GM19395 (cell line): ENCODE results near the gene TMPRSS11A.

ENCODE experiments used
- ATAC-seq: cut with Tn5 transposase; IDR thresholded peaks from one replicate; pipeline ENCODE4 v1.9.1; 2021; ENCODE audit warnings: mild to moderate bottlenecking, moderate library complexity; ENCODE audit not compliant: unreplicated experiment

TMPRSS11A gene

DNA sequence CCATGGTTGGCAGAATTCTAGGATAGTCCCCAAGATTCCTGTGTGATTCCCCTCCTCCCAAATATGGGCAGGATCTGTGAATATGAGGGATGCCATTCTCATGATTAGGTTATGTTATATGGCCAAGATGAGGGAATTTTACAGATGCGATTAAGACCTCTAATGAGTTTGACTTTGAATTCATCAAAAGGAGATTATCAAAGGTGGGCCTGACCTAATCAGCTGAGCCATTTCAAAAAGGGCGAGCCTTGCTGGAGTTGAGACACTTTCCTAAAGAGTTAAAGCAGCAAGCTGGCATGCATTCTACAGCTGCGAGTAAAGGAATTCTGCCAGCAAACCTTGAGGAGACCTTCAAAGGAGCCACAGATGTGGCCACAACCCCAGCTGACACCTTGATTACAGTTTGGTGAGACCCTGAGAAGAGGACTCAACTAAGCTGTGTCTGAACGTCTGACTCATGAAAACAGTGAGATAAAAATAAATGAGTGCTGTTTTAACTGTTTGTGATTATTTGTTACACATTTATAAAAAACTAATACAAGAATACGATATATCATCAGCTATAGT is 47.8 kb downstream of the TMPRSS11A start:
- ATAC-seq = no peak

- no peak for ATAC-seq
Measured at GRCh38 chr4:67912080-67912479, 51.2 kb downstream of the TMPRSS11A start.

GRCh38 chr4:67911638-67912037 is 51.7 kb downstream of the TMPRSS11A start:
- no peak for ATAC-seq

DNA sequence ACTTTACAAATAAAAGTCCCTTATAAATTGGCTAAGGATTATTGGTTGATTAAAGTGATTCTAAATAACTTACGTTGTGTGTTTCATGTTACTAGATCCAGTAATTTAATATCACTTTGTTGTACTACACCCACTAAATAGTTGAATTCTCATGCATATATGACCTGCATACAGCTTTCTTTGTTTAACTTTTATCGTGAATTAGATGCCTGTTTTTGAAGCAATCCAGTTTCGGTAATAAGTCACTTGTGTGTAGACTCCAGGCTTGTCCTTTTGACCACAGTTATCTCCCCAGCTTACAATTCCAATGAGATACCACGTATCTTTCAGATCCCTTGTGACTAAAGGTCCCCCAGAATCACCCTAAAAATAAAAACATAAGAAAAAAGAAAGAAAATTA is 52.2 kb downstream of the TMPRSS11A start:
- no peak for ATAC-seq

DNA sequence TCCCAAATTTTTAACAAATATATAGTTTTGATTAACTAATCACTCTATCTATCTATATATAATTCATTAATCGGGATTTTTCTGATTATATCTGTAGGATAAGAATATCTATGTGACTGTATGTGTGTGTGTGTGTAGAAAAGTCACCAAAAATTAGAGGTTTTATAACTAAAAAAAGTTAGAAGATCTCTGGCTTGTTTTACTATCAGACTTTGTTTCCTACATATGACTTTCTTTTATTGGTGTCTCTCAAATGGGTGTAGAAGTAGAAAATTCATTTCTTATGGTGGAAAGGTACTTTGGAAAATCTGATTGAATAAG is 52.7 kb downstream of the TMPRSS11A start:
- peak; percentile 28 for ATAC-seq

DNA sequence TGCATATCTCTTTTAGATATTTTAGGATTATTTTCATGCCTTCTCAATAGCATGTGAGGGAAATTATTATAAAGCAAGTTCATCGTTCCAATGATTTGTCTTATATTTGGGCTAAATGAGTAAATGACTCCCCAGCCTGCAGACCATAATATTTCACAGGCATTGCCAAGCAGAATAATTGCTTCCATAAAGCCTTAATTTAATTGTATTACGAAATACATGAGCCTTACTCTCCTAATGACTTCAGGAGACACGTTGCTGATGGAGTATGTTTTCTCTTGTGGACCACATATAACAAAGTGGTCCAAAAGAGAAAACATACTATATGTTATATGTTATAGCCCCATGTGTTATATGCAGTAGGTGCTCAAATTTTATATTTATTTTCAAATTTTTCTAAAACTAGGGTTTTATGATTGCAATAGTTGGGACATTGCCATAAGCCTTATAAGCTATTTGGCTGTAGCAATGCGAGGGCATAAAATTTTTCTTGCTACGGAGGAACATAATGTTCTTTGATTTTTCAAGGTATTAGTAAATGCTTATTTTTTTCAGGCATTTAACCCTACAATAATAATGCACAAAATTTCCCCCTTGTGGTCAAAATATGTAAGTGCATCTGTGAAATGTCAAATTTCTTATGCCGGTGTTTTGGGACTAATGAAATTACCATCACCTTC is 53.2 kb downstream of the TMPRSS11A start:
- peak; percentile 77 for ATAC-seq

DNA sequence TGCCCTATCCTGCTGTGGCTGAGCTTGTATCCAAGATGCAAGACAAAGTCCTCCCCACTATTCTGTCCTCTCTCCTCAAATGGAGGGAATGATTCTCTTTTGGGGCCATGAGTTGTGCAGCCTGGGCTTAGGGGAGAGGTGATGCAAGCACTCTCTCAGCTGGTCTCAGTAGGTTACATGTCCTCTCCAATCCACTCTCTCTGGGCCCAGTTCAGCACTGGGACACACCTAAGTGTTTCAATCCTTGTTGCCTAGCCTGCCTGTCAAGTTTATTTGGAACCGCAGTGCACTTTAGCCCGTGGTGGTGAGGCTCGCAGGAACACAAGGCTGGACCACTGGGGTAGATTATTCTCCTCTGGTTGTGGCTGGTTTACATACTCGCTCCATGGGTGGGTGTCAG is 55.6 kb downstream of the TMPRSS11A start:
- no peak for ATAC-seq

DNA sequence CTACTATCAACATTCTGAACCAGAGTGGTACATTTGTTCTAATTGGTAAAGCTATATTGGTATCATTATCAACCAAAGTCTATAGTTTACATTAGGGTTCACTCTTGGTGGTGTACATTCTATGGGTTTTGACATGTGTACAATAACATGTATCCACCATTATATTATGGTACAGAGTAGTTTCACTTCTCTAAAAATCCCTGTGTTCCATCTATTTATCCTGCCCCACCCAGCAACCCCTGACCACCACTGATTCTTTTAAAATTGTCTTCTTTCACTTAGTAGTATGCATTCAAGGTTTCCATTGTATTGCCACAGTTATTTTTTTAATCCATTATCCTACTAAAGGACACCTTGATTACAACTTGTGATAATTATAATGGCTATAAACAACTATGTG is 64.2 kb downstream of the TMPRSS11A start:
- no peak for ATAC-seq

DNA sequence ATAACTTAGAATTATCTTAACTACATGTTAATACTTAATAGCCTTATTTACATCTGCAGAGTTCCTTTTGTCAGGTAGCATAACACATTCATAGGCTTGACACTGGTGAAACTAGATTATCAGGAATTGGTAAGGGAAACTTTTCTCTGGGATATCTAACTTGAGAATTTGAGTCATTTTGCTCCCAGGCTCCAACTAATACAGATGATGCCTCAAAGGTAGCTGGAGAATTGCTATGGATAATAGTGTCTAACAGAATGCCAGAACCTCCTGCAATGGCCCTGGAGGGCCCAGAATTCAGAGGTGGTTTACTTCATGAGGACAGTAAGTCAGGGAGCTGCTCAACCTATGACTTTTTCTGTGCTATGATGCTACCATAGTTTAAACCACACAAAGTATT is 65.6 kb downstream of the TMPRSS11A start:
- ATAC-seq = no peak

DNA sequence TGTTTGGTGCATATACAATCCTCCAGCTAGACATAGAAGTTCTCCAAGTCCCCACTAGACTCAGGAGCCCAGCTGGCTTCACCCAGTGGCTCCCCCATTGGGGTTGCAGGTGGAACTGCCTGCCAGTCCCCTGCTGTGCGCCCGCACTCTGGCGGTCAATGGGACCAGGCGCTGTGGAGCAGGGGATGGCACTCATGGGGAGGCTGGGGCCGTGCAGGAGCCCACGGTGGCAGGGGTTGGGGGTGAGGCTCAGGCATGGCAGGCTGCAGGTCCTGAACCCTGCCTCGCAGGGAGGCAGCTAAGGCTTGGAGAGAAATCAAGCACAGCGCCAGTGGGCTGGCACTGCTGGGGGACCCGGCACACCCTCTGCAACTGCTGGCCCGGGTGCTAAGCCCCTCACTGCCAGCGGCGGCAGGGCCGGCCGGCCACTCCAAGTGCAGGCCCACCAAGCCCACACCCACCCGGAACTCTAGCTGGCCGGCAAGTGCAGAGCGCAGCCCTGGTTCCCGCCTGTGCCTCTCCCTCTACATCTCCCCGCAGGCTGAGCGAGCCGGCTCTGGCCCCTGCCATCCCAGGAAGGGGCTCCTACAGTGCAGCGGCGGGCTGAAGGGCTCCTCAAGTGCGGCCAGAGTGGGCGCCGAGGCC is 66.8 kb downstream of the TMPRSS11A start:
- no peak for ATAC-seq

DNA sequence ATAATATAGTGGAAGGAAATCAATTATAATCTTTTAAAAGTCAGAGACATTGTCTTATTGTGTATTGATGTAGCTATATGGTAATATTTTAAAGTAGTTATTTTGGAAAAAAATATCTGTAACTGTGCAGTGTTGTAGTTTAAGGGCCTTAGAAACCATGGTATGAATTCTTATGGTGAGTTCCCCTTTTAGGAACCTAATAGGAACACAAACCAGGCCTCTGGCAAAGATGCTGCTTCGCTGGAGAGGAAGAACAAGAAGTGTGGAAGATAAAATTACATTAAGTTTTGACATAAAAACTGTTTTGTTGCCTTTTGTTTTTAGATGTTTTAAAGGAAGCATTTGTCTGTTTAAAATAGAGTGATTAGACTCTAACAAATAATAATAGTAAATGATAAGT is 68.6 kb downstream of the TMPRSS11A start:
- ATAC-seq = no peak

DNA sequence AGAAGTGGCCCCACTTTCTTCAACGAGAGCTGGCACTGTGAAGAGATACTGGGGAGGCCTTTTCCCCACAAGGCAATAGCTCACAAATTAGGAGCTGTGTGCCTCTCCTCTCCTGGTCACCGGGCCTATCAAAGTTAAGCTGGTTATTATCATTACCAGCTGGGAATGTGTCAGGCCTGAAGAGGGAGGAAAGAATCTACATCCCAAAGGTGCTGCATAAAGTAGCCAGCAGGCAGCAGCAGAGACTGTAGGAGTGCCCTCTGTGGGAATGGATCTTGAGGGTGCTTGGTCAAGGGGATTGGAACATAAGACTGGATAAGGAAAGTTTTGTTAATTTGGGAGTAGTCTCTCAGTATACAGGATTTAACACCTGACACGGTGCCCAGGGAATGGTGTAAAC is 70.4 kb downstream of the TMPRSS11A start:
- no peak for ATAC-seq

DNA sequence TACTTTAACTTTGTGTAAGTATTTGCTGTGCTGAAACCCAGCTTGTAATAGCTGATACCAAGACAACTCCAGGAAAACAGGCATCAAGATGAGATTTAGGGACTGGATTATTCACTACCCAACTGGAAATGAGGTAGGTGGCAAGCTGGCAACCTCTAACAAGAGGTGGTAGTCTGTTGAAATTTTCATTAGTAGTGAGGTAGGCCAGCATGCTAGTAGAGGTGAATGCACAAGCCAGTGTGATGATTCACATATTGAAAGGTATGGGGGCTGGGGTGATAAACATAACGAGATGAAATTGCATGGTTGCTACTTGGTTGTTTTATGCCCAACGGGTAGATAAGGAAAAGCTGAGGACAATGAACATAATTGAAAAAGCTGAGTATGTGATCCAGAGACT is 71.0 kb downstream of the TMPRSS11A start:
- no peak for ATAC-seq

- no peak for ATAC-seq
Measured at GRCh38 chr4:67891645-67892044, 71.6 kb downstream of the TMPRSS11A start.

DNA sequence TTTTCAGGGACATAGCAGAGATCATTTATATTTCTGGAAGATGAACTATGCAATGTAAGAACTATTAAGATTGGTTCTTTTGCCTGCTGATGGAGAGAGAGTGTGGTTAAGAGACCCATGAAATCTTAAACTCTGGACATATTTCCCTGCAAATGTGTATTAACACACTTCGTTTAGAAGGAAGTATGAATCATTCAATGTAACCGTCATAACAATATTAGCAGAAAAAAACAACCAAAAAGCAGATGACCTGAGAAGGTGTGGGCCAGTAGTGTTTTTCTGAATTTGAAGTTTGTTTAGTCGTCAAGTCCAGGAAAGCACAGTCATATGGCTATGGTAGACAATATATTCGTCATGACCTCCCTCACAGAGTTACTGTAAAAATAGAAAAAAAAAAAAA is 77.0 kb downstream of the TMPRSS11A start:
- no peak for ATAC-seq

DNA sequence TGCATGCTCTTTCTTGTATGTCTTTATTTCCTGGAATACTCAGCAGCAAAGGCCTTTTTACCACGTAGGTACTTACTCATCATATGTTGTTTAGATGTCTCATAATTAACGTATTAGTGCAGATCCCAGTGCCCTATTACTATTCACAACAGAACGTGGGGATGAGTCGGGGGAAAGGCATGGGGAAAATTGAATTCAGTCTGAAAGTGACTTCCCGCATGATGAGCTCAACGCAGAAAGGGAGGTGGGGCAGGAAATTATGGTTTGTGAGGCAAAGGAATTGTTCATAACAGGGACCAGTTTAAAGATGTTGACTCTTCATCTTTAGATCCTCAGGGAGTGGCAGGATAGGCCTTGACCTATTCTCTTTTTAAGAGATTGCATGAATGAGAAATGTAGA is 77.5 kb downstream of the TMPRSS11A start:
- ATAC-seq = no peak

DNA sequence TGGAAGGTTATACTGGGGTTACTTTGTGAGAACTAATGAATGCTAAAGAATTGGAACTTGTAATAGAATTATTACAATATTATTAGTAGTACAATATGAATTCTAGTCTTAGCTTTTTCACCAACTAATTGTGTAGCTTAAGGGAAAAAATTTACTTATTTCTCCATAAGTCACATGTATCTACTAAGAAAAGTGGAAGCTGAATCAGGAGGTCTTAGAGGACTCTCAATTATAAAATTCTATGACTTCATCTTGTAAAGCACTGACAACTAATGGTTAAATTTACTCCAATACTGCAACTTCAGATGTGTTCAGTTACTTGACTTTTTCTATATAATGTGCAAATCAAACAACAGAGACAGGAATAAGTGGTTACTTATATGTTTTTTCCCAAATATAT is 78.6 kb downstream of the TMPRSS11A start:
- no peak for ATAC-seq

GRCh38 chr4:67883902-67884301 is 79.4 kb downstream of the TMPRSS11A start, which contains the start of gene TMPRSS11D:
Gene TMPRSS11D (minus strand): TSS chr4:67884002. CDS start chr4:67883933, 69 bp downstream.
- no peak for ATAC-seq

DNA sequence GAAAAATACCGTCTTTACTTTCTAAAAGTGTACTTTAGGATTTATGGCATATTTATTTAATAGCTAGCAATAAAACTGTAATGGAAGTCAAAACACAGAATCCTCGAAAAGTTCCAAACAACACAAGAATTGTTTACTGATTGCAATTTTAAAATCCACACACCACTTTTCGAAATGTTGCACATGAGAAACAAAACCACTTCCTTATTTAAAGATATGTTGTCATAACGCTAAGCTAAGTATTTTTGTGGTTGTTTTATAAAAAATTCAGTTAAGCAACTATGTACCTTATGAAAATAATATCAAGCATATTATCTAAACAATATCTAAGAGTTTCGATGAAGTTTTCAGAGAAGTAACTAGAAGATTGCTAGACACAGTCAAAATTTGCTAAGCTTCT is 79.8 kb downstream of the TMPRSS11A start:
- ATAC-seq = no peak

- no peak for ATAC-seq
Measured at GRCh38 chr4:67880866-67881610, 82.3 kb downstream of the TMPRSS11A start.

GRCh38 chr4:67879486-67879885 is 83.8 kb downstream of the TMPRSS11A start:
- ATAC-seq = no peak

DNA sequence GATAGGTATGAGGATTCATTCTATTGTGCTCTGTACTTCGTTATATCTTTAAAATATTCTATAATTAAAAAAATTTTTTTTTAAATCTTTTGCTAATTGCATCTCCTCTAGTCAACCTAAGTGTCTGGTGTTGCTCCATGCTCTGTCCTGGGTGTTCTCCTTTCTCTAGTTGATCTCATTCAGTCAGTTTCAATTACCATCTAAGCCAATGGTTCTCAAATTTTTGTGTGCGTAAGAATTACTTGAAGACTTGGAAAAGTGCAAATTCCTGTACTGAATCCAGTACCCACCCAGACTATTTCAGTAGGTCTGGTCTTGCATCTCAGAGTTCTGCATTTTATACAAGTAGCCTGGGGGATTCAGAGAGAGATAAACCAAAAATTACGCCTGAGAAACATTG is 86.2 kb downstream of the TMPRSS11A start:
- ATAC-seq = no peak
